GM12874 (cell line): ENCODE data around the gene TMEM243.

Source experiments
- CTCF ChIP-seq: IDR thresholded peaks from 2 replicates; pipeline ENCODE4 v1.5.1; 2011; ENCODE audit warnings: low read depth, mild to moderate bottlenecking, control low read depth, low read length, moderate library complexity; ENCODE audit not compliant: insufficient read depth

Gene TMEM243

GRCh38 chr7:87171282-87171934, 48.1 kb downstream of the TMEM243 start:
- TF ChIP-seq CTCF = no peak

GRCh38 chr7:87170828-87171227, 48.7 kb downstream of the TMEM243 start:
- TF ChIP-seq CTCF = no peak

GRCh38 chr7:87164433-87164832, 55.1 kb downstream of the TMEM243 start:
- no peak for TF ChIP-seq CTCF

GRCh38 chr7:87159538-87159937, 60.0 kb downstream of the TMEM243 start:
- no peak for TF ChIP-seq CTCF

- no peak for TF ChIP-seq CTCF
These were observed 62.8 kb downstream of the TMEM243 start for GRCh38 chr7:87156709-87157108.

- no peak for TF ChIP-seq CTCF
These were observed 63.7 kb downstream of the TMEM243 start for GRCh38 chr7:87155788-87156187.

- no peak for TF ChIP-seq CTCF
These were observed 65.0 kb downstream of the TMEM243 start for GRCh38 chr7:87154569-87154968.
